HepG2 (cell line): ENCODE data around the gene ACADVL. TPM values are rescaled to one million over a fixed set of nuclear protein-coding genes. Genes with fewer than 3 reads are reported as not detected.
A peak's percentile ranks its signal among the peaks of the same experiment; 100 is the strongest.

ENCODE experiments used
- ARID4A ChIP-seq: sonication (generic); formaldehyde crosslinking; IDR thresholded peaks from 2 replicates; pipeline ENCODE4 v1.5.0; 2020; ENCODE audit warnings: mild to moderate bottlenecking, missing genetic modification reagents, borderline replicate concordance
- BORCS8-MEF2B ChIP-seq: sonication (generic); formaldehyde crosslinking; IDR thresholded peaks from 2 replicates; pipeline ENCODE4 v1.8.0; 2022; ENCODE audit warnings: mild to moderate bottlenecking, missing genetic modification reagents
- FOSL2 ChIP-seq: sonication (generic); formaldehyde crosslinking; IDR thresholded peaks from 2 replicates; pipeline ENCODE4 v1.4.0; 2020; ENCODE audit warnings: missing genetic modification reagents
- FOXM1 ChIP-seq: sonication (generic); formaldehyde crosslinking; IDR thresholded peaks from 2 replicates; pipeline ENCODE4 v1.5.0; 2020; ENCODE audit warnings: missing genetic modification reagents
- FOXP4 ChIP-seq: sonication (generic); formaldehyde crosslinking; IDR thresholded peaks from 2 replicates; pipeline ENCODE4 v1.4.0; 2020; ENCODE audit warnings: missing genetic modification reagents
- GMEB1 ChIP-seq: sonication (generic); formaldehyde crosslinking; IDR thresholded peaks from 2 replicates; pipeline ENCODE4 v1.5.1; 2020; ENCODE audit warnings: missing genetic modification reagents, mild to moderate bottlenecking, borderline replicate concordance
- HOXA3 ChIP-seq: sonication (generic); formaldehyde crosslinking; IDR thresholded peaks from 2 replicates; pipeline ENCODE4 v1.5.0; 2020; ENCODE audit warnings: missing genetic modification reagents
- KLF12 ChIP-seq: sonication (generic); formaldehyde crosslinking; IDR thresholded peaks from 2 replicates; pipeline ENCODE4 v1.4.0; 2020; ENCODE audit warnings: missing genetic modification reagents, borderline replicate concordance
- KLF16 ChIP-seq, 2 experiments: sonication (generic) in 1 of 2; formaldehyde crosslinking in 1 of 2; IDR thresholded peaks; 2 replicates each; pipeline versions ENCODE4 v1.6.1 to v1.8.0; 2016 to 2023; ENCODE audit warnings: missing genetic modification reagents in 2 of 2, missing compliant biosample characterization in 1 of 2
- PLSCR1 ChIP-seq: sonication (generic); formaldehyde crosslinking; IDR thresholded peaks from 2 replicates; pipeline ENCODE4 v1.5.0; 2020; ENCODE audit warnings: missing genetic modification reagents, mild to moderate bottlenecking, borderline replicate concordance
- ZBTB2 ChIP-seq: sonication (generic); formaldehyde crosslinking; IDR thresholded peaks from 2 replicates; pipeline ENCODE4 v1.8.0; 2022; ENCODE audit warnings: low read depth, missing genetic modification reagents
- ZBTB3 ChIP-seq: sonication (generic); formaldehyde crosslinking; IDR thresholded peaks from 2 replicates; pipeline ENCODE4 v1.4.0; 2020; ENCODE audit warnings: low read depth, mild to moderate bottlenecking, moderate library complexity, missing genetic modification reagents, borderline replicate concordance
- ZNF121 ChIP-seq: sonication (generic); formaldehyde crosslinking; IDR thresholded peaks from 2 replicates; pipeline ENCODE4 v1.5.0; 2020; ENCODE audit warnings: mild to moderate bottlenecking, missing genetic modification reagents
- ZNF224 ChIP-seq: sonication (generic); formaldehyde crosslinking; IDR thresholded peaks from 2 replicates; pipeline ENCODE4 v1.5.0; 2020; ENCODE audit warnings: mild to moderate bottlenecking, missing genetic modification reagents
- ZNF232 ChIP-seq: sonication (generic); formaldehyde crosslinking; IDR thresholded peaks from 2 replicates; pipeline ENCODE4 v1.4.0; 2020; ENCODE audit warnings: missing genetic modification reagents, borderline replicate concordance
- ZNF562 ChIP-seq: sonication (generic); formaldehyde crosslinking; IDR thresholded peaks from 2 replicates; pipeline ENCODE4 v1.8.0; 2022; ENCODE audit warnings: missing genetic modification reagents, borderline replicate concordance
- ZNF597 ChIP-seq: sonication (generic); formaldehyde crosslinking; IDR thresholded peaks from 2 replicates; pipeline ENCODE4 v1.5.0; 2020; ENCODE audit warnings: missing genetic modification reagents
- ZNF672 ChIP-seq: sonication (generic); formaldehyde crosslinking; IDR thresholded peaks from 2 replicates; pipeline ENCODE4 v1.8.1; 2022; ENCODE audit warnings: missing genetic modification reagents
- ZNF776 ChIP-seq: sonication (generic); formaldehyde crosslinking; IDR thresholded peaks from 2 replicates; pipeline ENCODE4 v1.4.0; 2020; ENCODE audit warnings: mild to moderate bottlenecking, missing genetic modification reagents
- polyA plus RNA-seq, 8 experiments: library from polyadenylated mRNA; depleted of rRNA in 3 of 8; stranded (reverse) in 7 of 8; unstranded in 1 of 8; fragments of >200 nt; fragmentation: Illumina TruSeq in 4 of 8; extraction: Trizol in 4 of 8; gene quantifications; 2 replicates each; pipeline versions ENCODE4 v1.2.1 to v1.2.3, GENCODE V29; 2011 to 2016; ENCODE audit warnings: low read depth in 4 of 8, missing spikeins in 1 of 8, mixed read lengths in 1 of 8; ENCODE audit not compliant: insufficient read depth in 1 of 8
- total RNA-seq, 5 experiments: library from RNA; depleted of rRNA; stranded (reverse); fragments of >200 nt; fragmentation: Illumina TruSeq; extraction: Trizol; gene quantifications; 2 replicates each; pipeline ENCODE4 v1.2.3, GENCODE V29; 2016; ENCODE audit warnings: low read depth in 1 of 5

ACADVL gene
- total and polyA plus RNA-seq, 2 of the 13 experiments (the other 11 are each of a cell fraction or from before 2014, with no cell fraction given): 219 to 412 TPM

GRCh38 chr17:7184091-7184488 lies 35.6 kb upstream of the ACADVL start (continued):
- TF ChIP-seq FOXP4 (0 out of 2 replicates have a peak, but pooled peaks have one; percentile 23), ZNF562 (CRISPR knock-in tag) (no peak), GMEB1 (CRISPR knock-in tag) (no peak), HOXA3 (CRISPR knock-in tag) (peak; percentile 62; the same call in 1 of the 2 replicates), ZNF672 (no peak), ZBTB3 (CRISPR knock-in tag) (no peak), PLSCR1 (CRISPR knock-in tag) (no peak), ZNF121 (CRISPR knock-in tag) (no peak), BORCS8-MEF2B (no peak; the same call in 1 of the 2 replicates), ZNF597 (CRISPR knock-in tag) (no peak), ZBTB2 (CRISPR knock-in tag) (no peak), KLF16 (CRISPR knock-in tag; IDR thresholded peaks at IDR 0.05) (no peak), FOSL2 (CRISPR knock-in tag) (no peak), ZNF776 (CRISPR knock-in tag) (no peak), FOXM1 (CRISPR knock-in tag) (no peak), KLF12 (CRISPR knock-in tag) (no peak), ARID4A (CRISPR knock-in tag) (peak; percentile 21; the same call in 1 of the 2 replicates), ZNF232 (no peak), ZNF224 (no peak)
